Activated CD4-positive, alpha-beta T cell treated with anti-CD3 and anti-CD28 coated beads, Interleukin-2, amount 10 ng/mL, durations not matched to agents 24 days and 14 days (primary cell): ENCODE measurements around the gene RAB11FIP4. TPM values are rescaled to one million over a fixed set of nuclear protein-coding genes. Genes with fewer than 3 reads are reported as not detected.

ENCODE experiments used
- DNase-seq: peaks from one replicate; pipeline ENCODE4 v3.0.0; 2022
- H3K27ac Mint-ChIP-seq: one replicate; pipeline ENCODE4 v1.8.0; 2022; ENCODE audit warnings: mild to moderate bottlenecking, mixed read lengths
- H3K27me3 Mint-ChIP-seq: one replicate; pipeline ENCODE4 v1.8.0; 2022; ENCODE audit warnings: mixed read lengths
- H3K36me3 Mint-ChIP-seq: one replicate; pipeline ENCODE4 v1.8.0; 2022; ENCODE audit warnings: low read depth, mild to moderate bottlenecking, mixed read lengths
- H3K4me1 Mint-ChIP-seq: one replicate; pipeline ENCODE4 v1.8.0; 2021; ENCODE audit warnings: mixed read lengths
- H3K4me3 Mint-ChIP-seq: one replicate; pipeline ENCODE4 v1.8.0; 2022; ENCODE audit warnings: mild to moderate bottlenecking, moderate library complexity, mixed read lengths
- H3K9me3 Mint-ChIP-seq: one replicate; pipeline ENCODE4 v1.8.0; 2021; ENCODE audit warnings: mixed read lengths
- intact Hi-C: fragments of 100-400 bp; cut with micrococcal nuclease; formaldehyde crosslinking; loops from one replicate; pipeline ENCODE4 v1.15.1; 2023
- total RNA-seq: library from RNA; stranded (reverse); gene quantifications from 2 replicates; pipeline ENCODE4 v1.2.3, GENCODE V29; 2022

Gene RAB11FIP4
- total RNA-seq, 1 donor from 2014 or later = 24.3 TPM

GRCh38 chr17:31459716-31460115 lies 68.2 kb downstream of the RAB11FIP4 start:
- intact Hi-C loops = no loop called here
- H3K36me3 Mint-ChIP-seq = no peaks in the 10 kb centered on the region
- no peaks in the 10 kb centered on the region for H3K9me3 Mint-ChIP-seq
- no peaks in the 10 kb centered on the region for H3K27me3 Mint-ChIP-seq
- DNase-seq = no peak
- no peaks in the 10 kb centered on the region for H3K4me1 Mint-ChIP-seq
- no peak overlapping the region for H3K4me3 Mint-ChIP-seq
- no peak overlapping the region for H3K27ac Mint-ChIP-seq

GRCh38 chr17:31460226-31460721 lies 68.8 kb downstream of the RAB11FIP4 start:
- no peak for DNase-seq
- Mint-ChIP-seq H3K27me3 (no peaks in the 10 kb centered on the region), H3K4me3 (no peak overlapping the region), H3K4me1 (no peaks in the 10 kb centered on the region), H3K9me3 (no peaks in the 10 kb centered on the region), H3K36me3 (no peaks in the 10 kb centered on the region), H3K27ac (no peak overlapping the region)
- intact Hi-C loops = no loop called here

GRCh38 chr17:31461227-31461810 lies 69.8 kb downstream of the RAB11FIP4 start:
- no peak overlapping the region for H3K27ac Mint-ChIP-seq
- H3K36me3 Mint-ChIP-seq = no peaks in the 10 kb centered on the region
- H3K4me1 Mint-ChIP-seq = no peaks in the 10 kb centered on the region
- H3K9me3 Mint-ChIP-seq = no peaks in the 10 kb centered on the region
- no peak overlapping the region for H3K4me3 Mint-ChIP-seq
- no peaks in the 10 kb centered on the region for H3K27me3 Mint-ChIP-seq
- DNase-seq = no peak
- intact Hi-C loops = no loop called here

- DNase-seq = no peak
- peaks cover under 1% of the 10 kb centered on the region for H3K4me1 Mint-ChIP-seq
- intact Hi-C loops = no loop called here
- H3K36me3 Mint-ChIP-seq = no peaks in the 10 kb centered on the region
- H3K27ac Mint-ChIP-seq = no peak overlapping the region
- no peaks in the 10 kb centered on the region for H3K9me3 Mint-ChIP-seq
- H3K27me3 Mint-ChIP-seq = no peaks in the 10 kb centered on the region
- no peak overlapping the region for H3K4me3 Mint-ChIP-seq
Observed at GRCh38 chr17:31462261-31462660, 70.8 kb downstream of the RAB11FIP4 start.

GRCh38 chr17:31466096-31466760 lies 74.8 kb downstream of the RAB11FIP4 start:
- DNase-seq = no peak
- H3K9me3 Mint-ChIP-seq = no peaks in the 10 kb centered on the region
- intact Hi-C loops = no loop called here
- no peaks in the 10 kb centered on the region for H3K27me3 Mint-ChIP-seq
- no peaks in the 10 kb centered on the region for H3K36me3 Mint-ChIP-seq
- no peak overlapping the region for H3K4me3 Mint-ChIP-seq
- H3K27ac Mint-ChIP-seq = no peak overlapping the region
- peaks cover 11% of the 10 kb centered on the region for H3K4me1 Mint-ChIP-seq

GRCh38 chr17:31467502-31468256 lies 76.2 kb downstream of the RAB11FIP4 start:
- H3K36me3 Mint-ChIP-seq = no peaks in the 10 kb centered on the region
- H3K27ac Mint-ChIP-seq = peak overlapping the region; percentile 68
- intact Hi-C loops = no loop called here
- peaks cover 2% of the 10 kb centered on the region for H3K27me3 Mint-ChIP-seq
- H3K4me1 Mint-ChIP-seq = peaks cover 11% of the 10 kb centered on the region
- H3K9me3 Mint-ChIP-seq = no peaks in the 10 kb centered on the region
- H3K4me3 Mint-ChIP-seq = no peak overlapping the region
- no peak for DNase-seq

GRCh38 chr17:31469959-31470358 lies 78.5 kb downstream of the RAB11FIP4 start:
- no peak overlapping the region for H3K4me3 Mint-ChIP-seq

GRCh38 chr17:31470592-31470991 lies 79.1 kb downstream of the RAB11FIP4 start:
- H3K9me3 Mint-ChIP-seq = no peaks in the 10 kb centered on the region
- H3K27ac Mint-ChIP-seq = no peak overlapping the region
- peaks cover 11% of the 10 kb centered on the region for H3K4me1 Mint-ChIP-seq
- intact Hi-C loops = no loop called here
- H3K27me3 Mint-ChIP-seq = peaks cover 10% of the 10 kb centered on the region
- no peak for DNase-seq
- H3K4me3 Mint-ChIP-seq = no peak overlapping the region
- no peaks in the 10 kb centered on the region for H3K36me3 Mint-ChIP-seq

More at GRCh38 chr17:31469959-31470358, 78.5 kb downstream of the RAB11FIP4 start:
- Mint-ChIP-seq H3K27me3 (peaks cover 10% of the 10 kb centered on the region), H3K4me1 (peaks cover 11% of the 10 kb centered on the region), H3K36me3 (no peaks in the 10 kb centered on the region), H3K9me3 (no peaks in the 10 kb centered on the region), H3K27ac (no peak overlapping the region)
- no peak for DNase-seq
- intact Hi-C loops = no loop called here

- Mint-ChIP-seq H3K4me1 (peaks cover 11% of the 10 kb centered on the region), H3K9me3 (no peaks in the 10 kb centered on the region), H3K27ac (no peak overlapping the region), H3K27me3 (peaks cover 10% of the 10 kb centered on the region), H3K4me3 (no peak overlapping the region), H3K36me3 (no peaks in the 10 kb centered on the region)
- intact Hi-C loops = no loop called here
- no peak for DNase-seq
Observed at GRCh38 chr17:31472137-31472536, 80.7 kb downstream of the RAB11FIP4 start.

- Mint-ChIP-seq H3K27ac (no peak overlapping the region), H3K27me3 (peaks cover 10% of the 10 kb centered on the region), H3K9me3 (no peaks in the 10 kb centered on the region), H3K4me1 (no peaks in the 10 kb centered on the region), H3K36me3 (no peaks in the 10 kb centered on the region), H3K4me3 (no peak overlapping the region)
- no peak for DNase-seq
- intact Hi-C loops = no loop called here
Observed at GRCh38 chr17:31475378-31476162, 84.1 kb downstream of the RAB11FIP4 start.

- Mint-ChIP-seq H3K27me3 (peaks cover 10% of the 10 kb centered on the region), H3K27ac (no peak overlapping the region), H3K9me3 (no peaks in the 10 kb centered on the region), H3K4me1 (peaks cover 4% of the 10 kb centered on the region), H3K4me3 (no peak overlapping the region), H3K36me3 (no peaks in the 10 kb centered on the region)
- no peak for DNase-seq
- intact Hi-C loops = no loop called here
Observed at GRCh38 chr17:31476525-31477416, 85.3 kb downstream of the RAB11FIP4 start.

GRCh38 chr17:31477417-31478055 lies 86.1 kb downstream of the RAB11FIP4 start:
- no peak for DNase-seq
- H3K27ac Mint-ChIP-seq = no peak overlapping the region

More at GRCh38 chr17:31477417-31478055, 86.1 kb downstream of the RAB11FIP4 start:
- H3K27me3 Mint-ChIP-seq = peaks cover 7% of the 10 kb centered on the region
- intact Hi-C loops = no loop called here
- H3K9me3 Mint-ChIP-seq = no peaks in the 10 kb centered on the region
- H3K36me3 Mint-ChIP-seq = no peaks in the 10 kb centered on the region
- no peak overlapping the region for H3K4me3 Mint-ChIP-seq
- H3K4me1 Mint-ChIP-seq = peaks cover 6% of the 10 kb centered on the region
